RWPE2 (cell line): ENCODE measurements around the gene GAPVD1.
"Not testable (repeated sequence)": the region's sequence is repeated elsewhere in the genome, so short reads cannot be mapped to it uniquely, and the experiment has no call there.

Source experiments
- ATAC-seq: fragments of 200-7000 bp; cut with Tn5 transposase; 3 replicates; pipeline ENCODE4 v1.9.1; 2021; ENCODE audit warnings: low read depth
- DNase-seq: peaks from one replicate; pipeline ENCODE4 v3.0.0-alpha.2; 2020; ENCODE audit warnings: low spot score
- H3K27ac ChIP-seq: fragments of 450-650 bp; 2 replicates; pipeline ENCODE4 v1.5.1; 2017; ENCODE audit warnings: mild to moderate bottlenecking; ENCODE audit not compliant: poor library complexity, severe bottlenecking
- H3K27me3 ChIP-seq: fragments of 250-450 bp; sonication (Bioruptor Pico); 2 replicates; pipeline ENCODE4 v1.5.1; 2021; ENCODE audit warnings: mild to moderate bottlenecking, moderate library complexity; ENCODE audit not compliant: insufficient read depth, poor library complexity, severe bottlenecking
- H3K36me3 ChIP-seq: fragments of 250-450 bp; sonication (Bioruptor Pico); 2 replicates; pipeline ENCODE4 v1.5.1; 2020; ENCODE audit warnings: low read depth, mild to moderate bottlenecking, moderate library complexity
- H3K4me1 ChIP-seq: fragments of 250-450 bp; sonication (Bioruptor Pico); 2 replicates; pipeline ENCODE4 v1.5.1; 2021; ENCODE audit warnings: mild to moderate bottlenecking, moderate library complexity; ENCODE audit not compliant: insufficient read depth, poor library complexity, severe bottlenecking
- H3K4me3 ChIP-seq: fragments of 250-450 bp; sonication (Bioruptor Pico); 2 replicates; pipeline ENCODE4 v1.5.1; 2021; ENCODE audit warnings: mild to moderate bottlenecking, moderate library complexity; ENCODE audit not compliant: severe bottlenecking
- H3K9me3 ChIP-seq: fragments of 250-450 bp; sonication (Bioruptor Pico); 2 replicates; pipeline ENCODE4 v1.5.1; 2021; ENCODE audit warnings: mild to moderate bottlenecking, moderate library complexity; ENCODE audit not compliant: severe bottlenecking
- CTCF ChIP-seq: fragments of 450-650 bp; IDR thresholded peaks from one replicate; pipeline ENCODE4 v1.5.1; 2017; ENCODE audit warnings: mild to moderate bottlenecking, moderate library complexity; ENCODE audit not compliant: poor library complexity, severe bottlenecking

GAPVD1 gene

GRCh38 chr9:125227761-125228160 is 33.9 kb upstream of the GAPVD1 start:
- Histone ChIP-seq H3K4me3 (no peak overlapping the region), H3K4me1 (no peaks in the 10 kb centered on the region), H3K9me3 (no peaks in the 10 kb centered on the region), H3K27me3 (no peaks in the 10 kb centered on the region), H3K36me3 (peaks cover 22% of the 10 kb centered on the region), H3K27ac (no peak overlapping the region)
- no peak for TF ChIP-seq CTCF
- DNase-seq = no peak
- no peak for ATAC-seq

- DNase-seq (no peak), ATAC-seq (peak; percentile 75)
- H3K9me3 ChIP-seq = no peaks in the 10 kb centered on the region
- H3K4me3 ChIP-seq = no peak overlapping the region
- no peaks in the 10 kb centered on the region for H3K27me3 ChIP-seq
- H3K27ac ChIP-seq = peak overlapping the region; percentile 42
- no peak for TF ChIP-seq CTCF
- peaks cover 25% of the 10 kb centered on the region for H3K4me1 ChIP-seq
- H3K36me3 ChIP-seq = peaks cover 55% of the 10 kb centered on the region
These were observed 27.9 kb upstream of the GAPVD1 start for GRCh38 chr9:125233678-125234077.

GRCh38 chr9:125234099-125234498 is 27.5 kb upstream of the GAPVD1 start:
- not testable (repeated sequence) for DNase-seq, H3K4me3 ChIP-seq, H3K27me3 ChIP-seq, H3K9me3 ChIP-seq
- Histone ChIP-seq H3K27ac (peak overlapping the region; percentile 42), H3K36me3 (peaks cover 60% of the 10 kb centered on the region), H3K4me1 (peaks cover 26% of the 10 kb centered on the region)
- ATAC-seq = peak; percentile 18

- peaks cover 78% of the 10 kb centered on the region for H3K36me3 ChIP-seq
- TF ChIP-seq CTCF = no peak
- DNase-seq (no peak), ATAC-seq (no peak)
- peak overlapping the region; percentile 80 for H3K27ac ChIP-seq
- H3K9me3 ChIP-seq = no peaks in the 10 kb centered on the region
- no peaks in the 10 kb centered on the region for H3K27me3 ChIP-seq
- H3K4me3 ChIP-seq = no peak overlapping the region
- peaks cover 26% of the 10 kb centered on the region for H3K4me1 ChIP-seq
These were observed 25.7 kb upstream of the GAPVD1 start for GRCh38 chr9:125235804-125236519.

- not testable (repeated sequence) for H3K4me3 ChIP-seq, H3K27me3 ChIP-seq
These were observed 25.0 kb upstream of the GAPVD1 start for GRCh38 chr9:125236520-125237159.

More at GRCh38 chr9:125236520-125237159, 25.0 kb upstream of the GAPVD1 start:
- ATAC-seq, DNase-seq, H3K9me3 ChIP-seq: not testable (repeated sequence)
- Histone ChIP-seq H3K36me3 (peaks cover 79% of the 10 kb centered on the region), H3K4me1 (peaks cover 26% of the 10 kb centered on the region), H3K27ac (peak overlapping the region; percentile 80)
